PC-3 (cell line): ENCODE results near the gene ABL2. TPM values are rescaled to one million over a fixed set of nuclear protein-coding genes. Genes with fewer than 3 reads are reported as not detected.
"Not testable (repeated sequence)": the region's sequence is repeated elsewhere in the genome, so short reads cannot be mapped to it uniquely, and the experiment has no call there.

Experiments
- ATAC-seq: fragments of 200-7000 bp; cut with Tn5 transposase; 2 replicates; pipeline ENCODE4 v1.9.1; 2020; ENCODE audit warnings: mild to moderate bottlenecking, moderate library complexity
- BruUV-seq: library from RNA; stranded (reverse); fragments of 400-500 nt; replicated peaks from 2 replicates; lab custom pipeline; 2021; lab: Mats Ljungman, UMichigan
- CTCF ChIA-PET: fragments of 300-600 bp; sonication (Branson Sonifier 250); formaldehyde crosslinking; loops from one replicate; lab custom pipeline; 2022; ENCODE audit warnings: antibody characterized with exemption; lab: Charles Lee
- POLR2A ChIA-PET: fragments of 300-600 bp; sonication (Branson Sonifier 250); formaldehyde crosslinking; loops from one replicate; lab custom pipeline; 2022; ENCODE audit warnings: antibody characterized with exemption; ENCODE audit not compliant: unreplicated experiment; lab: Charles Lee
- DNase-seq: peaks from one replicate; pipeline ENCODE4 v3.0.0-alpha.2; 2015
- H2AFZ ChIP-seq: fragments of 300-600 bp; sonication (generic); 2 replicates; pipeline ENCODE4 v1.6.0; 2016; ENCODE audit warnings: antibody characterized with exemption, low read length
- H3F3A ChIP-seq: fragments of 300-600 bp; sonication (generic); one replicate; pipeline ENCODE4 v1.6.0; 2017; ENCODE audit warnings: antibody characterized with exemption, low read length, control low read depth, mild to moderate bottlenecking; ENCODE audit not compliant: unreplicated experiment
- H3K27ac ChIP-seq: fragments of 300-600 bp; sonication (generic); 2 replicates; pipeline ENCODE4 v1.5.1; 2016; ENCODE audit warnings: mild to moderate bottlenecking, low read length
- H3K27me3 ChIP-seq: fragments of 300-600 bp; sonication (generic); 2 replicates; pipeline ENCODE4 v1.6.1; 2016; ENCODE audit warnings: low read length, mixed read lengths
- H3K36me3 ChIP-seq: fragments of 300-600 bp; sonication (generic); 2 replicates; pipeline ENCODE4 v1.6.1; 2016; ENCODE audit warnings: low read depth, mixed run types, low read length, mixed read lengths
- H3K4me1 ChIP-seq: fragments of 300-600 bp; sonication (generic); 2 replicates; pipeline ENCODE4 v1.5.1; 2016; ENCODE audit warnings: low read length; ENCODE audit not compliant: insufficient read depth
- H3K4me2 ChIP-seq: fragments of 300-600 bp; sonication (generic); 2 replicates; pipeline ENCODE4 v1.6.0; 2016; ENCODE audit warnings: low read length
- H3K4me3 ChIP-seq: fragments of 300-600 bp; sonication (generic); 2 replicates; pipeline ENCODE4 v1.5.1; 2016; ENCODE audit warnings: mild to moderate bottlenecking, low read length, mixed read lengths
- H3K79me2 ChIP-seq: fragments of 300-600 bp; sonication (generic); 2 replicates; pipeline ENCODE4 v1.6.1; 2017; ENCODE audit warnings: low read length, mixed read lengths
- H3K9ac ChIP-seq: fragments of 300-600 bp; sonication (generic); 2 replicates; pipeline ENCODE4 v1.6.0; 2016; ENCODE audit warnings: mild to moderate bottlenecking, low read length
- H3K9me2 ChIP-seq: fragments of 300-600 bp; sonication (generic); replicated peaks from 2 replicates; pipeline ENCODE4 v1.6.1; 2016; ENCODE audit warnings: mixed run types, low read length, mixed read lengths
- H3K9me3 ChIP-seq: fragments of 300-600 bp; sonication (generic); 2 replicates; pipeline ENCODE4 v1.6.1; 2016; ENCODE audit warnings: low read length, mixed read lengths
- H4K20me1 ChIP-seq: fragments of 300-600 bp; sonication (generic); 2 replicates; pipeline ENCODE4 v1.6.1; 2016; ENCODE audit warnings: low read length, mixed read lengths
- EZH2 ChIP-seq: fragments of 300-600 bp; sonication (generic); IDR thresholded peaks from one replicate; pipeline ENCODE4 v1.6.1; 2017; ENCODE audit warnings: antibody characterized with exemption, mild to moderate bottlenecking, low read length; ENCODE audit not compliant: unreplicated experiment
- EZH2phosphoT487 ChIP-seq: fragments of 300-600 bp; sonication (generic); IDR thresholded peaks from 2 replicates; pipeline ENCODE4 v1.6.1; 2018; ENCODE audit warnings: mild to moderate bottlenecking, antibody characterized with exemption, low read length, borderline replicate concordance
- intact Hi-C: fragments of 100-400 bp; cut with micrococcal nuclease; formaldehyde crosslinking; loops from 2 replicates; pipeline ENCODE4 v1.9.0; 2023
- total RNA-seq: library from RNA; depleted of rRNA; stranded (reverse); fragments of >200 nt; gene quantifications from 2 replicates; pipeline ENCODE4 v1.2.3, GENCODE V29; 2014
- TF ChIP-seq, protein P1 (sequence below): fragments of 300-600 bp; sonication (generic); conservative IDR thresholded peaks from 2 replicates; pipeline ENCODE4 v1.5.1; 2017; ENCODE audit warnings: antibody characterized with exemption, low read depth, mild to moderate bottlenecking, low read length

The ABL2 gene
- total RNA-seq, 1 experiment from 2014 or later = 15.9 TPM

DNA sequence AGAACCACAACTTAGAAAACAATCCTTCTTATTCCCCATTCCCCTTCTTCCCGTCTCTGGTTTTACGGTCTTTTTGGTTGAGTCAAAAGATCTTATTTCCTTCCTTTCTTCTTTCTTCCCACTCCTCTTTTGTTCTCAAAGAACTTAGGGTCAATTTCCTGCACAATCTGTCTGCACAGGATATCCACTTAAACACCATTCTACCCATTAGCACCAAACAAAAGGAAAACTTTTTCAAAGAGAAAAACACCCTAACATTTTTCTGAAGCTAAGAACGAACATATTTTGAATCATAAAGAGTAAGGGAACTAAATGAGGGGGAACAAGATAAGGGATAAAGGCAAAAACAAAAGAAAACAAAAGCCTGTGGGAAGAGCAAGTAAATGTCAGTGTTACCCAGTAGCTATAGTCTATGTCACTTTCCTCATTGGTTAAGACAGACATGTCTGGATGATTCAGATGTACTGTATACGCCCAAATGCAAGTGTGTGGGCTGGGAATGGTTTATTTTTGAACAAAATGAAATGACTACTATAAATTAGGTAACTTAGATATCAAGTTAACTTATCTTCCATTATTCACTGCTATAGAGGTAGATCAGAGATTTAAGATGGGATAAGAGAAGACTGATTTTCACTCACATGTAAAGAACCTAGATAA lies 87.8 kb downstream of the ABL2 start:
- POLR2A ChIA-PET = interaction anchor here (0.6 kb wide), 1 partner anchor 11 kb away, joined by 3 read pairs; no protein-coding TSS in a partner anchor
- CTCF ChIA-PET = no interaction called here
- Histone ChIP-seq H3K36me3 (no peaks in the 10 kb centered on the region), H3K4me2 (peak overlapping the region; percentile 96), H3K4me3 (peak overlapping the region; percentile 79), H3F3A (peaks cover 8% of the 10 kb centered on the region), H3K9ac (peak overlapping the region; percentile 92), H3K9me3 (no peaks in the 10 kb centered on the region), H3K79me2 (peaks cover 78% of the 10 kb centered on the region), H3K9me2 (no peaks in the 10 kb centered on the region), H2AFZ (no peak overlapping the region), H3K27me3 (no peaks in the 10 kb centered on the region), H4K20me1 (peaks cover 7% of the 10 kb centered on the region; the same call in 1 of the 2 replicates), H3K27ac (peak overlapping the region; percentile 97), H3K4me1 (peaks cover 33% of the 10 kb centered on the region)
- TF ChIP-seq EZH2 (no peak), EZH2phosphoT487 (no peak)
- TF ChIP-seq, protein P1, sequence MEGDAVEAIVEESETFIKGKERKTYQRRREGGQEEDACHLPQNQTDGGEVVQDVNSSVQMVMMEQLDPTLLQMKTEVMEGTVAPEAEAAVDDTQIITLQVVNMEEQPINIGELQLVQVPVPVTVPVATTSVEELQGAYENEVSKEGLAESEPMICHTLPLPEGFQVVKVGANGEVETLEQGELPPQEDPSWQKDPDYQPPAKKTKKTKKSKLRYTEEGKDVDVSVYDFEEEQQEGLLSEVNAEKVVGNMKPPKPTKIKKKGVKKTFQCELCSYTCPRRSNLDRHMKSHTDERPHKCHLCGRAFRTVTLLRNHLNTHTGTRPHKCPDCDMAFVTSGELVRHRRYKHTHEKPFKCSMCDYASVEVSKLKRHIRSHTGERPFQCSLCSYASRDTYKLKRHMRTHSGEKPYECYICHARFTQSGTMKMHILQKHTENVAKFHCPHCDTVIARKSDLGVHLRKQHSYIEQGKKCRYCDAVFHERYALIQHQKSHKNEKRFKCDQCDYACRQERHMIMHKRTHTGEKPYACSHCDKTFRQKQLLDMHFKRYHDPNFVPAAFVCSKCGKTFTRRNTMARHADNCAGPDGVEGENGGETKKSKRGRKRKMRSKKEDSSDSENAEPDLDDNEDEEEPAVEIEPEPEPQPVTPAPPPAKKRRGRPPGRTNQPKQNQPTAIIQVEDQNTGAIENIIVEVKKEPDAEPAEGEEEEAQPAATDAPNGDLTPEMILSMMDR = no peak
- intact Hi-C loops = loop anchor here (5.0 kb wide), 2 partner anchors 91 to 104 kb away; no protein-coding TSS in a partner anchor
- DNase-seq (peak; percentile 56), ATAC-seq (peak; percentile 60)
- no TSS peak for BruUV-seq

DNA sequence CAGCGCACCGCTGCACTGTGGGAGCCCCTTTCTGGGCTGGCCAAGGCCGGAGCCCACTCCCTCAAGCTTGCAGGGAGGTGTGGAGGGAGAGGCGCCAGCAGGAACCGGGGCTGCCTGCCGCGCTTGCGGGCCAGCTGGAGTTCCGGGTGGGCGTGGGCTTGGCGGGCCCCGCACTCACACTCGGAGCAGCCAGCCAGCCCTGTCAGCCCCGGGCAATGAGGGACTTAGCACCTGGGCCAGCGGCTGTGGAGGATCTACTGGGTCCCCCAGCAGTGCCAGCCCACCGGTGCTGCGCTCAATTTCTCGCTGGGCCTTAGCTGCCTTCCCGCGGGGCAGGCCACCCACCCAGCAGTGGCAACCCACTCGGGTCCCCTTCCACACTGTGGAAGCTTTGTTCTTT lies 90.7 kb downstream of the ABL2 start:
- H2AFZ ChIP-seq, H3K27ac ChIP-seq, H3K4me3 ChIP-seq, H3K9me3 ChIP-seq, DNase-seq, H3F3A ChIP-seq, CTCF ChIA-PET, H3K4me2 ChIP-seq, BruUV-seq, H4K20me1 ChIP-seq, H3K9me2 ChIP-seq, ATAC-seq, POLR2A ChIA-PET, H3K36me3 ChIP-seq, H3K27me3 ChIP-seq, intact Hi-C loops, H3K9ac ChIP-seq: not testable (repeated sequence)
- peaks cover 67% of the 10 kb centered on the region for H3K79me2 ChIP-seq
- H3K4me1 ChIP-seq = peaks cover 21% of the 10 kb centered on the region

DNA sequence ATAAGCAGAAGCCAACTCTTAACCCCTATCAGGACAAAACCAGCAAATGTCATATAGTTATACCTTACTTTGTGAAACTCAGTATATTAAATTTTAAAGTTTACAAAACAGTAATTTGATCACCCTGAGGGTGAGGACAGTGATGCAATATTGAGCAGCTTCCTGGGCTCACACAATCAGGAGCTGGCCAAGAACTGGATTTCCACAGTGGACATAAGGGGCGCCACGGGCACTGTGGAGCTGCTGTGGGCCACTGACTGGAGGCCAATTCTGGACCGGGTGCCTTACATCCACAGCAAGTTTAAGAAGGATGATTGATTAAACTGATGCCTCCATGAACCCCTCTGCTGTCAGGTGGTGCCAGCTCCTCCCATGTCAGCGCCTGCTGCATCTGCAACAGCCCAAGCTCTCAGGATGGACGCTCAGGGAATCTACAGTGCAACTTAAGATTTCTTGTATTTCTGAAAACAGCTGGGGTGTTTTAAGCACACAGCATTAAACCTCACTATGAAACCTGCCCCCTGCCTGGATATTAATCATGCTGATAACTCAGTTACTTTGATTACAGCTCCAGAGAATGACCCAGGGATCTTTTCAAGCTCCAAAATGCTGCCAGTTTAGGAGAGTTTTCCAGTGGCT lies 91.7 kb downstream of the ABL2 start:
- Histone ChIP-seq H3K9me3 (no peaks in the 10 kb centered on the region), H3K4me2 (no peak overlapping the region), H4K20me1 (peaks cover 7% of the 10 kb centered on the region; the same call in 1 of the 2 replicates), H3F3A (peaks cover 7% of the 10 kb centered on the region), H3K36me3 (no peaks in the 10 kb centered on the region), H3K27ac (no peak overlapping the region), H3K4me3 (no peak overlapping the region), H2AFZ (no peak overlapping the region), H3K79me2 (peaks cover 74% of the 10 kb centered on the region), H3K9ac (no peak overlapping the region), H3K27me3 (no peaks in the 10 kb centered on the region), H3K9me2 (no peaks in the 10 kb centered on the region), H3K4me1 (peaks cover 19% of the 10 kb centered on the region)
- DNase-seq = no peak
- ATAC-seq = peak; percentile 56
- intact Hi-C loops = no loop called here
- CTCF ChIA-PET = no interaction called here
- POLR2A ChIA-PET = no interaction called here
- no TSS peak for BruUV-seq
- TF ChIP-seq, protein P1 = no peak
- TF ChIP-seq EZH2 (no peak), EZH2phosphoT487 (no peak)

DNA sequence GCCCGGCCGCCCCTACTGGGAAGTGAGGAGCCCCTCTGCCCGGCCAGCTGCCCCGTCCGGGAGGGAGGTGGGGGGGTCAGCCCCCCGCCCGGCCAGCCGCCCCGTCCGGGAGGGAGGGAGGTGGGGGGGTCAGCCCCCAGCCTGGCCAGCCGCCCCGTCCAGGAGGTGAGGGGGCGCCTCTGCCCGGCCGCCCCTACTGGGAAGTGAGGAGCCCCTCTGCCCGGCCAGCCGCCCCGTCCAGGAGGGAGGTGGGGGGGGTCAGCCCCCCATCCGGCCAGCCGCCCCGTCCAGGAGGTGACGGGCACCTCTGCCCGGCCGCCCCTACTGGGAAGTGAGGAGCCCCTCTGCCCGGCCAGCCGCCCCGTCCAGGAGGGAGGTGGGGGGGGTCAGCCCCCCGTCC lies 93.8 kb downstream of the ABL2 start:
- DNase-seq, POLR2A ChIA-PET, CTCF ChIA-PET, H3K4me1 ChIP-seq, H3K4me2 ChIP-seq, H4K20me1 ChIP-seq, H3K36me3 ChIP-seq, H3K27ac ChIP-seq, H3K9ac ChIP-seq, H2AFZ ChIP-seq, H3K9me3 ChIP-seq, H3F3A ChIP-seq, H3K27me3 ChIP-seq, ATAC-seq, H3K9me2 ChIP-seq, H3K4me3 ChIP-seq, BruUV-seq, intact Hi-C loops: not testable (repeated sequence)
- H3K79me2 ChIP-seq = peaks cover 67% of the 10 kb centered on the region

DNA sequence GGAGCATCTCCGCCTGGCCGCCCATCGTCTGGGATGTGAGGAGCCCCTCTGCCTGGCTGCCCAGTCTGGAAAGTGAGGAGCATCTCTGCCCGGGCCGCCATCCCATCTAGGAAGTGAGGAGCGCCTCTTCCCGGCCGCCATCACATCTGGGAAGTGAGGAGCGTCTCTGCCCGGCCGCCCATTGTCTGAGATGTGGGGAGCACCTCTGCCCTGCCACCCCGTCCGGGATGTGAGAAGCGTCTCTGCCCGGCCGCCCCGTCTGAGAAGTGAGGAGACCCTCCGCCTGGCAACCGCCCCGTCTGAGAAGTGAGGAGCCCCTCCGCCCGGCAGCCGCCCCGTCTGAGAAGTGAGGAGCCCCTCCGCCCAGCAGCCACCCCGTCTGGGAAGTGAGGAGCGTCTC lies 94.3 kb downstream of the ABL2 start:
- H3K4me1 ChIP-seq, H3K9me3 ChIP-seq, H3K9ac ChIP-seq, H3K9me2 ChIP-seq, DNase-seq, H2AFZ ChIP-seq, intact Hi-C loops, H4K20me1 ChIP-seq, H3K4me3 ChIP-seq, H3K4me2 ChIP-seq, BruUV-seq, H3F3A ChIP-seq, ATAC-seq, POLR2A ChIA-PET, H3K27me3 ChIP-seq, CTCF ChIA-PET, H3K27ac ChIP-seq: not testable (repeated sequence)
- Histone ChIP-seq H3K79me2 (peaks cover 62% of the 10 kb centered on the region), H3K36me3 (peaks cover 12% of the 10 kb centered on the region)
